ENCODE results near the gene ATXN1. TPM values are rescaled to one million over a fixed set of nuclear protein-coding genes. Genes with fewer than 3 reads are reported as not detected.

ATXN1 gene
- total RNA-seq, 1 donor from 2014 or later: 71.2 TPM

GRCh38 chr6:16778521-16778920, 17.3 kb upstream of the ATXN1 start:
- intact Hi-C loops (cut with DNase I): no loop called here
- H3K27ac ChIP-seq: no peak overlapping the region

GRCh38 chr6:16777794-16778193, 16.5 kb upstream of the ATXN1 start:
- Histone ChIP-seq H3K4me1 (no peaks in the 10 kb centered on the region), H3K36me3 (no peaks in the 10 kb centered on the region), H3K27me3 (no peaks in the 10 kb centered on the region), H3K9me3 (no peaks in the 10 kb centered on the region), H3K4me3 (no peak overlapping the region), H3K27ac (no peak overlapping the region)
- DNase-seq: no peak
- ATAC-seq: no peak
- no peak for TF ChIP-seq CTCF (IDR thresholded peaks at IDR 0.05)
- intact Hi-C loops (cut with DNase I): no loop called here

More at GRCh38 chr6:16778521-16778920, 17.3 kb upstream of the ATXN1 start:
- Histone ChIP-seq H3K9me3 (no peaks in the 10 kb centered on the region), H3K4me1 (no peaks in the 10 kb centered on the region), H3K4me3 (no peak overlapping the region), H3K27me3 (no peaks in the 10 kb centered on the region), H3K36me3 (no peaks in the 10 kb centered on the region)
- no peak for TF ChIP-seq CTCF (IDR thresholded peaks at IDR 0.05)
- no peak for DNase-seq
- no peak for ATAC-seq

GRCh38 chr6:16776394-16777017, 15.2 kb upstream of the ATXN1 start:
- intact Hi-C loops (cut with DNase I): no loop called here
- Histone ChIP-seq H3K4me1 (no peaks in the 10 kb centered on the region), H3K27ac (no peak overlapping the region), H3K9me3 (no peaks in the 10 kb centered on the region), H3K36me3 (no peaks in the 10 kb centered on the region), H3K27me3 (no peaks in the 10 kb centered on the region), H3K4me3 (no peak overlapping the region)
- no peak for DNase-seq
- no peak for ATAC-seq
- peak; percentile 16 for TF ChIP-seq CTCF (IDR thresholded peaks at IDR 0.05)

- ATAC-seq: no peak
- intact Hi-C loops (cut with DNase I): no loop called here
- H3K9me3 ChIP-seq: no peaks in the 10 kb centered on the region
- H3K27me3 ChIP-seq: no peaks in the 10 kb centered on the region
- no peaks in the 10 kb centered on the region for H3K36me3 ChIP-seq
- no peak overlapping the region for H3K27ac ChIP-seq
- peaks cover 16% of the 10 kb centered on the region for H3K4me1 ChIP-seq
- H3K4me3 ChIP-seq: no peak overlapping the region
- no peak for DNase-seq
- TF ChIP-seq CTCF (IDR thresholded peaks at IDR 0.05): no peak
Observed at GRCh38 chr6:16774437-16774836, 13.2 kb upstream of the ATXN1 start.

- ATAC-seq: no peak
Observed at GRCh38 chr6:16773362-16773761, 12.1 kb upstream of the ATXN1 start.

More at GRCh38 chr6:16773362-16773761, 12.1 kb upstream of the ATXN1 start:
- Histone ChIP-seq H3K36me3 (no peaks in the 10 kb centered on the region), H3K4me1 (peaks cover 27% of the 10 kb centered on the region), H3K4me3 (no peak overlapping the region), H3K27me3 (no peaks in the 10 kb centered on the region), H3K9me3 (no peaks in the 10 kb centered on the region), H3K27ac (no peak overlapping the region)
- DNase-seq: no peak
- intact Hi-C loops (cut with DNase I): no loop called here
- TF ChIP-seq CTCF (IDR thresholded peaks at IDR 0.05): no peak

Measured in upper lobe of right lung (tissue), 1 donor.